ES-I3 (cell line): Measurements from ENCODE around the gene LGALS4.
"Not testable (repeated sequence)": the region's sequence is repeated elsewhere in the genome, so short reads cannot be mapped to it uniquely, and the experiment has no call there.

Experiments used
- H3K36me3 ChIP-seq: 2 replicates; pipeline ENCODE4 v1.6.1; 2013; ENCODE audit warnings: mild to moderate bottlenecking, low read length, control low read depth, moderate library complexity; ENCODE audit not compliant: insufficient read depth
- H3K4me1 ChIP-seq: 2 replicates; pipeline ENCODE4 v1.6.1; 2013; ENCODE audit warnings: mild to moderate bottlenecking, control low read depth, low read length; ENCODE audit not compliant: insufficient read depth
- H3K9ac ChIP-seq: 2 replicates; pipeline ENCODE4 v1.6.1; 2013; ENCODE audit warnings: low read depth, mild to moderate bottlenecking, low read length, moderate library complexity
- H3K9me3 ChIP-seq: 2 replicates; pipeline ENCODE4 v1.6.1; 2013; ENCODE audit warnings: mild to moderate bottlenecking, low read length, moderate library complexity; ENCODE audit not compliant: control insufficient read depth, insufficient read depth

LGALS4 gene

DNA sequence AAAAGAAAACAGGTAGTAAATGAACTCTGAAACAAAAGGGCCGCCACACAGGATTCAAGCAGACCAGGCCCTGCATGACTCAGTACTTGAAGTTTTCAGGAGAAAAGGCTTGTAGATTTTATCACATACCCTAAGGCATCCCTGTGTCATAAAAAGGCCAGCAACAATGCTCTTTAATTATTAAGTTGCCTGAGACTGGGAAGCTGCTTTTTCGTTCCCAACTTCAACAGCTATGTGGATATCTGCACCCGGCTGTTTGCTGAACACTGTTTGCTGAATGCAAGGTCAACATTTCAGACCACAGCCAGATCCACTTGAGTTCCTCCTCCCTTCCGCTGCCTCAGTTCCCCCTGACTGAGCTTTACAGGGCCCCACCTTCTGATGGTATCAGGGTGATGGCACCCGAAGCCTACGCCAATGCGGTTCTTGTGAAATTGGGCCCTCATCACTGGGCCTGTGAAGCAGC lies 24.9 kb upstream of the LGALS4 start:
- H3K4me1 ChIP-seq = no peaks in the 10 kb centered on the region
- H3K9ac ChIP-seq = no peak overlapping the region
- no peaks in the 10 kb centered on the region for H3K9me3 ChIP-seq
- peaks cover 63% of the 10 kb centered on the region for H3K36me3 ChIP-seq

DNA sequence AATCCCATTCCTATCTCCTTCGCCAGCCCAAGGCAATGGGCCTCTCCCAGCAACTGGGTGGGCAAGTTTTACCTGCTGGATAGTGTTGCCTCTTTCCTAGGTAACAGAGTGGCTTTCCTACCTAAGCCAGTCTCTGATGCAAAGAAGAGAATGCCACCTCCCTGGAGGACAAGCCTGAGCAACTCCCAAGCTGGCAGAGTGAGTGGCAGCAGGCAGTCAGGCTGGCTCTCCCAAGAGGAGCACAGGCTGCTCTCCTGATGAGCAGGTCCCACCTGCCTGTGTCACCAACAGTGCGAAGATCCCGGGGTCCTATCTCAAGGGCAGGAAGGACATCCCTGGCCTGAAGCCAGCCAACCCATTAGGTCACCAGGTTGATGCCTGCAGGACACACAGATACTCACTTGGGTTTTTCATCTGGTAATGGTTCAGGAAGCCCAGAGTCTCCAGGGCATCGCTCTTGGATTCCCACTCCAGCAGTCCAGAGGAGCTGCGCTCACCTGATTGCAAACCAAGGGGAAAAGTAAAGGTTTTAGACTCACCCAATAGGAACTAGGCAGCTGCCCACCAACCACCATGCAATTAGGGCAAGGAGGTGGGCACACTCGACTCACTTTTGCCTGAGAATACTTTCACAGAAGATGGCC lies 24.4 kb upstream of the LGALS4 start:
- no peak overlapping the region for H3K9ac ChIP-seq
- no peaks in the 10 kb centered on the region for H3K9me3 ChIP-seq
- peaks cover 57% of the 10 kb centered on the region for H3K36me3 ChIP-seq
- H3K4me1 ChIP-seq = peaks cover 4% of the 10 kb centered on the region; the same call in 1 of the 2 replicates

DNA sequence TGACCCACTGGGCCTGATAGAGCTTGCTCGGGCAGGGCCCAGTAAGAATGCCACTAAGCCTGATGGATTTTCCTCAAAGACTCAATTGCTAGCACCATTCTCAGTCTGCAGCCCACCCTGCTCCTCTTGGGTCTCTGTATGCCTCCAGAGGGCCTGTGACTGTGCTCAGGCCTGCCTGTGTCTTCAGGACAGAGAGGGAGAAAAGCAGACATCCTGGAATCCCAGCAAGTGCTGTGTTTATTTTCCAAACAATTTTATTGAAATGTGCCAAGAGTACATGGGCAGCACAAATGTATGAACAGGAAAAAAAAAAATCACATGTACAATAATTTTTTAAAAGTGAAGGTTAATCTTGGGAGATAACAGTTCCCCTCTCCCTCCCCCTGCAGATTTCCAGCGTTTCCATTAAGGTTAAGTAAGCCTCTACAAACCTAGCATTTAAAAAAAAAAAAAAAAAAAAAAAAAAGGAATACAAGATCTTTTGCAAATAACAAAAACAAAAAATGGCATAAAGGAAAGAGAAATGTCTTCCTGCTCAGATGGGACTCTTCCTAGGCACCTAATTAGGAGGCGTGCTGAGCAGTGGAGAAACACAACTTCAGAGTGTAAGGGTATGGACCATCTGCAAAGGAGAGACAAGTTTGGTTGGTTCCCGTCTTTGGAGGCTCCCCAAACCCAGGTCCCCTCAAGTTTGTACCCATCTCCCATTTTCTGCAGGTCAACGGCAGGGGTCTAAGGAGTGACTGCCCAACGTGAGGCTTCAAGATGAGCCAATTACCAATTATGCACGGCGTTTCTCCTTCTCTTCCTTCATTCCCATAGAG lies 23.6 kb upstream of the LGALS4 start:
- H3K36me3 ChIP-seq = peaks cover 50% of the 10 kb centered on the region
- no peak overlapping the region for H3K9ac ChIP-seq
- no peaks in the 10 kb centered on the region for H3K9me3 ChIP-seq
- peaks cover 4% of the 10 kb centered on the region; the same call in 1 of the 2 replicates for H3K4me1 ChIP-seq

DNA sequence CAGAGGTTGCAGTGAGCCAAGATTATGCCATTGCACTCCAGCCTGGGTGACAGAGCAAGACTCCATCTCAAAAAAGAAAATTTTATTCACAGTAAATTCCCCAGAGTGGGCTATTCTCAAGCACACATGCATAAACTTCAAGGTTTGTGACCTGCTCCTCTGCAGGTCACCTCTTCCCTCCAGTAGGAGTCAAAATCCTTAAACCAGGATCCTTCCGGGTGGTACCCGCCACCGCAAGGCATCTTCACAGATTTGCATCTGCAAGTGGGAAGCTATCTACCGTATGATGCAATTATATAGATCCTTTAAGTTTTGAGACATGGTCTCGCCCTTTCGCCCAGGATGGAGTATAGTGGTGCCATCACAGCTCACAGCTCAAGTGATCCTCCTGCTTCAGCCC lies 21.8 kb upstream of the LGALS4 start:
- H3K4me1 ChIP-seq = peaks cover 4% of the 10 kb centered on the region; the same call in 1 of the 2 replicates
- no peaks in the 10 kb centered on the region for H3K9me3 ChIP-seq
- peaks cover 39% of the 10 kb centered on the region for H3K36me3 ChIP-seq

DNA sequence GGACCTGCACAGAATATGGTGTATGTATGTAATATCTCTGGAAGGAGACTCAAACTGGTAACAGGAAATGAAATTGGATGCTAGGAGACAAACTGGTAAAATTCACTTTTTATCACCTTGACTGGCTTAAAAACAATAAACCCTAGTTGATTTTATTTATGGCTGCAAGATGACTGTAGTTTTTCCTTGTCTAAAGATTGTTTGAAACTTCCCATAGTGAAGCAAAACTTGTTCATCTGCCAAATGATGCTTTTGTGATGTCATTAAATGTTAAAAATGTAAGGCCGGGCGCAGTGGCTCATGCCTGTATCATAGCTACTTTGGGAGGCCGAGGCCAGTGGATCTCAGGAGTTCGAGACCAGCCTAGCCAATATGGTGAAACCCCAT lies 21.4 kb upstream of the LGALS4 start:
- Histone ChIP-seq H3K9ac (no peak overlapping the region), H3K36me3 (peaks cover 34% of the 10 kb centered on the region), H3K4me1 (peaks cover 4% of the 10 kb centered on the region; the same call in 1 of the 2 replicates), H3K9me3 (no peaks in the 10 kb centered on the region)

More for the DNA sequence above, 21.8 kb upstream of the LGALS4 start:
- no peak overlapping the region for H3K9ac ChIP-seq

DNA sequence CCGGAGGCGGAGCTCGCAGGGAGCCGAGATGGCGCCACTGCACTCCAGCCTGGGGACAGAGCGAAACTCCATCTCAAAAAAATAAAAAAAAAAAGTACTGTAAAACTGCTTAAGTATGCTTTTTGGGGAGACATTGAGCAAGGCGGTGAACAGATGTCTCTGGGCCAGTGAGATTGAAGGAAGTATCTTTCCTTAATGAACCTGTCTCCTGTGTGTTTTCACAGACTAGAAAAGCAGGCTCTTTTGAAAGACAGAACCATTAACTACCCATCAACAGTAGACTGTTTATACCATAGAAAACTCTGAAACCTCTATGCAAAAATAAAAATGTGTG lies 20.3 kb upstream of the LGALS4 start:
- Histone ChIP-seq H3K4me1 (peaks cover 4% of the 10 kb centered on the region; the same call in 1 of the 2 replicates), H3K9ac (no peak overlapping the region), H3K9me3 (no peaks in the 10 kb centered on the region), H3K36me3 (peaks cover 26% of the 10 kb centered on the region)

DNA sequence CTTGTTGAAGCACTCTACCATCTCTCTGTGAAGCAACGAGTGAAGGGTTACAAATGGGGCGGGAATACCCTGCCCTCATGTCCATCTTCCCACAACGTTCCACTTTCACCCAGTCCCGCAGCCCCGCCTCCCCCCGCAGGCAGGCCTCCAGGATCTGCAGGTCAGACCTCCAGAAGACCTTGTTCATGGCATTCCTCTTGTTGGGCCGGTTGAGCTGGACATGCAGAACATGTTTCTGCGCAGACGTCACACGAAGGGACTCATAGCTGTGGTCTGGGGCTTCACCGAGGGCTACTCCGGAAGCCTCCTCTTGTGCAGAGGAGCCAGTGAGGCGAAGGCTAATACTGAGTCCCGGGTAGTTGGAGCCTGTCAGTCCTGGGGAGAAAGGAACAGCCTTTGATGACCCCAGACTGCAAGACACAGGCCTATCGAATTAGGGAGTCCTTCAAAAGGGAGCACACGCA lies 18.4 kb upstream of the LGALS4 start:
- H3K4me1 ChIP-seq = peaks cover 9% of the 10 kb centered on the region; the same call in 1 of the 2 replicates
- H3K9me3 ChIP-seq = no peaks in the 10 kb centered on the region
- H3K9ac ChIP-seq = peak overlapping the region; percentile 70
- peaks cover 10% of the 10 kb centered on the region for H3K36me3 ChIP-seq

DNA sequence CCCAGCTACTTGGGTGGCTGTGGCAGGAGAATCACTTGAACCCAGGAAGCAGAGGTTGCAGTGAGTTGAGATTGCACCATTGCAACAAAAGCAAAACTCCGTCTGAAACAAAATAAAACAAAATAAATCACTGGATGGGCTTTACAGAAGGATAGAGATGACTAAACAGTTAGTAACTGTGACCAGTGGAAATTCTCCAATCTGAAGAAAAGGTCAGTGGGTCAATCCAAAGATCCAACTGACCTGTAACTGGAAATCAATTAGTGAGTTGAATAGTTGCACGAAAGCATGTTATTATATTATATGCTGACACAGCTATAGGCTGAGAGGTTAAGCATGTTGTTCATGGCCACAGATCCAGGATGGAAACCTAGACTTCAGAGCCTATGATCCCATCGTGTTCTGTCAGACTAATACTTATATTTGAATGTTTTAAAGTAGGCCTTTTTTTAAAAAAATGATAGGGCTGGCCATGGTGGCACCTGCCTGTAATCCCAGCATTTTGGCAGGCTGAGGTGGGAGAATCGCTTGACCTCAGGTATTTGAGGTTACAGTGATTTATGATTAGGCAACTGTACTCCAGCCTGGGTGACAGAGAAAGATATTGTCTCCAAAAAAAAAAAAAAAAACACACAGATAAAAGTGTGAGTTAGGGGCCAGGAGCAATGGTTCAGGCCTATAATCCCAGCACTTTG lies 17.4 kb upstream of the LGALS4 start:
- H3K9ac ChIP-seq = no peak overlapping the region
- H3K9me3 ChIP-seq = no peaks in the 10 kb centered on the region
- H3K36me3 ChIP-seq = peaks cover under 1% of the 10 kb centered on the region; the same call in 1 of the 2 replicates
- peaks cover 12% of the 10 kb centered on the region; the same call in 1 of the 2 replicates for H3K4me1 ChIP-seq

DNA sequence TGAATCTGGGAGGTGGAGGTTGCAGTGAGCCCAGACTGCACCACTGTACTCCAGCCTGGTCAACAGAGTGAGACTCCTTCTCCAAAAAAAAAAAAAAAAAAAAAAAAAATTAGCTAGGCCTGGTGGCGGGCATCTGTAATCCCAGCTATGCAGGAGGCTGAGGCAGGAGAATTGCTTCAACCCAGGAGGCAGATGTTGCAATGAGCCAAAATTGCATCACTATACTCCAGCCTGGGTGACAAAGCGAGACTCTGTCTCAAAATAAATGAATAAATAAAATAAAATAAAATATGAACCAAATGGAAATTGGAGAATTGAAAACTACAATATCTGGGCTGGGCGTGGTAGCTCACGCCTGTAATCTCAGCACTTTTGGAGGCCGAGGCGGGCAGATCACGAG lies 16.5 kb upstream of the LGALS4 start:
- H3K9me3 ChIP-seq, H3K36me3 ChIP-seq, H3K9ac ChIP-seq: not testable (repeated sequence)

DNA sequence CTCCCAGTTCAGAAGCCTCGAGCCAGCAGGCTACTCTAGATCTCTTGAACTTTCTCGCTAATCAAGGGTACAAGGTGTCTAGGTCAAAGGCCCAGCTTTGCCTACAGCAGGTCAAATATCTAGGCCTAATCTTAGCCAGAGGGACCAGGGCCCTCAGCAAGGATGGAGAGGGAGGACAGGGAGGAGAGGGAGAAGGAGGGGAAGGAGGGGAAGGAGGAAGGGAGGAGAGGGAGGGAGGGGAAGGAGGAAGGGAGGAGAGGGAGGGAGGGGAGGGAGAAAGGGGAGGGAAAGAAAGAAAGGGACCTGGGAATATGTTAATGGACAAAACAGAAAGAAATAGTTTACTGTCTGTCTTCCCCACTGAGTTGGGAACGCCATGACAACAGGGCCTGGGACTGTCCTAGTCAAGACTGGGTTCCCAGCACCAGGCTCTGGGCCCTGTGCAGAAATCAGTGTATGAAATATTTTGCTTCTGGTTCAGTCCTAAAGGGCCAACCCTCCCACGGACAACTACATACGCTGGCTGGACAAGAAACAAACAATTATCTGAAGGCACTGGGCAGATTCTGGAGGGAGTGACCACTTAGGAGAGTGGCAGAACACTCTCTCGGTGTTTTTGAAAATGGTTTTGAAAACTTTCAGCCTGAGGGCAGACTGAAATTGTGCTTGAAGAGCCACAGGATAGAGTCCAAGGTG lies 14.3 kb upstream of the LGALS4 start:
- Histone ChIP-seq H3K36me3 (no peaks in the 10 kb centered on the region), H3K9me3 (no peaks in the 10 kb centered on the region), H3K9ac (no peak overlapping the region), H3K4me1 (peaks cover 15% of the 10 kb centered on the region)

More for the DNA sequence above, 16.5 kb upstream of the LGALS4 start:
- peaks cover 19% of the 10 kb centered on the region for H3K4me1 ChIP-seq

DNA sequence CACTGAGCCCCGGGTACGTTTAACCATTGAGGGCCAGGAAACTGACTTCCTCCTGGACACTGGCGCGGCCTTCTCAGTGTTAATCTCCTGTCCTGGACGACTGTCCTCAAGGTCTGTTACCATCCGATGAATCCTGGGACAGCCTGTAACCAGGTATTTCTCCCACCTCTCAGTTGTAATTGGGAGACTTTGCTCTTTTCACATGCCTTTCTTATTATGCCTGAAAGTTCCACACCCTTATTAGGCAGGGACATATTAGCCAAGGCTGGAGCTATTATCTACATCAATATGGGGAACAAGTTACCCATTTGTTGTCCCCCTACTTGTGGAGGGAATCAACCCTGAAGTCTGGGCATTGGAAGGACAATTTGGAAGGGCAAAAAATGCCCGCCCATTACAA lies 13.2 kb upstream of the LGALS4 start:
- H3K9ac ChIP-seq, H3K9me3 ChIP-seq, H3K36me3 ChIP-seq: not testable (repeated sequence)
- H3K4me1 ChIP-seq = peaks cover 15% of the 10 kb centered on the region

DNA sequence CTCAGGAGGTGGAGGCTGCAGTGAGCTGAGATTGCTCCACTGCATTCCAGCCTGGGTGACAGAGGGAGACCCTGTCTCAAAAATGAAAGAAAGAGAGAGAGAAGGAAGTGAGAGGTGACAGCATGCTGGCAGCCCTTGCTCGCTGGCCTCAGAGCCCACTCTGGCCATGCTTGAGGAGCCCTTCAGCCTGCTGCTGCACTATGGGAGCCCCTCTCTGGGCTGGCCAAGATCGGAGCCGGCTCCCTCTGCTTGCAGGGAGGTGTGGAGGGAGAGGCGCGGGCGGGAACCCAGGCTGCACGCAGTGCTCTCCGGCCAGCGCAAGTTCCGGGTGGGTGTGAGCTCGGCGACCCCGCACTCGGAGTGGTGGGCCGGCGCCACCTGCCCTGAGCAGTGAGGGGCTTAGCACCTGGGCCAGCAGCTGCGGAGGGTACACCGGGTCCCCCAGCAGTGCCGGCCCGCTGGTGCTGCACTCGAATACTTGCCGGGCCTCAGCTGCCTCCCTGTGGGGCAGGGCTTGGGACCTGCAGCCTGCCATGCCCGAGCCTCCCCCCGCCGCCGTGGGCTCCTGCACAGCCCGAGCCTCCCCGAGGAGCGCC lies 8.6 kb upstream of the LGALS4 start:
- peaks cover 15% of the 10 kb centered on the region for H3K4me1 ChIP-seq
- not testable (repeated sequence) for H3K9me3 ChIP-seq, H3K9ac ChIP-seq, H3K36me3 ChIP-seq

DNA sequence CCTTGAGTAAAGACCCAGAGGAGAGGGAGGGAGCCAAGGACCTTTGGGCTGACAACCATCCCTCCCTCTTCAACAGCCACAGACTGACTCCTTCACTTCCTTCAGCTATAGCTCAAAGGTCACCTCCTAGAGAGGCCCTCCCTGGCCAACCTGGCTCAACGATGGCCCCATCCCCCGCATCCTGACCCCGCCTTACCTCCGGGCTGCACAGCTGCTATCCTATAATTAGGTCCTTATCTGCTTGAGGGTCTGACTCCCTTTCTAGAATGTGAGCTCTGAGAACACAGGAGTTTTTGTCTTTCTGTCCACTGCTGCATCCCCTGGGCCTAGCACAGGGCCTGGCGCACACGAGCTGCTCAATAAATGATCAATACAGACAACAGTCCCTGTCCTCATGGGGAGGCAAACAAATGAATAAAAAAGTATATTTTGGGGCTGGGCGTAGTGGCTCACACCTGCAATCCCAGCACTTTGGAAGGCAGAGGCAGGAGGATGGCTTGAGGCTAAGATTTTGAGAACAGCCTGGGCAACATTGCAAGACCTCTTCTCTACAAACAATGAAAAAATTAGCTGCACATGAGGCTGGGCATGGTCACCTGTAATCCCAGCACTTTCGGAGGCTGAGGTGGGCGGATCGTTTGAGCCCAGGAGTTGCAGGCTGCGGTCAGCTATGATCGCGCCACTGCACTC lies 6.6 kb upstream of the LGALS4 start:
- Histone ChIP-seq H3K36me3 (0 out of 2 replicates have a peak, but pooled peaks cover 2% of the 10 kb centered on the region), H3K9me3 (no peaks in the 10 kb centered on the region), H3K9ac (no peak overlapping the region), H3K4me1 (peaks cover 5% of the 10 kb centered on the region; the same call in 1 of the 2 replicates)
